Activated CD8-positive, alpha-beta T cell treated with anti-CD3 and anti-CD28 coated beads for 36 hours (primary cell): ENCODE results near the gene WDHD1. TPM values are rescaled to one million over a fixed set of nuclear protein-coding genes. Genes with fewer than 3 reads are reported as not detected.

Experiments
- ATAC-seq: fragments of 200-7000 bp; cut with Tn5 transposase; one replicate; pipeline ENCODE4 v1.10.0; 2021; ENCODE audit warnings: mild to moderate bottlenecking, moderate library complexity
- CTCF ChIA-PET: fragments of 350-600 bp; sonication (Branson Sonifier 250); formaldehyde crosslinking; loops from one replicate; lab custom pipeline; 2021; ENCODE audit warnings: antibody characterized with exemption; lab: Charles Lee
- POLR2A ChIA-PET: fragments of 350-600 bp; sonication (Branson Sonifier 250); formaldehyde crosslinking; loops from one replicate; lab custom pipeline; 2021; ENCODE audit warnings: antibody characterized with exemption; lab: Charles Lee
- DNase-seq: peaks from one replicate; pipeline ENCODE4 v3.0.0-alpha.2; 2020
- H3K27ac Mint-ChIP-seq: one replicate; pipeline ENCODE4 v1.8.0; 2021; ENCODE audit warnings: mild to moderate bottlenecking, mixed read lengths
- H3K27me3 Mint-ChIP-seq: one replicate; pipeline ENCODE4 v1.8.0; 2021; ENCODE audit warnings: mixed read lengths
- H3K36me3 Mint-ChIP-seq: one replicate; pipeline ENCODE4 v1.8.0; 2021; ENCODE audit warnings: low read depth, mixed read lengths
- H3K4me1 Mint-ChIP-seq: one replicate; pipeline ENCODE4 v1.8.0; 2021; ENCODE audit warnings: low read depth, mixed read lengths
- H3K4me3 Mint-ChIP-seq: one replicate; pipeline ENCODE4 v1.8.0; 2021; ENCODE audit warnings: mild to moderate bottlenecking, moderate library complexity, mixed read lengths
- H3K9me3 Mint-ChIP-seq: one replicate; pipeline ENCODE4 v1.8.0; 2021; ENCODE audit warnings: mixed read lengths
- CTCF ChIP-seq: fragments of 200-600 bp; IDR thresholded peaks from one replicate; pipeline ENCODE4 v1.8.0; 2022; ENCODE audit warnings: antibody characterized with exemption, mild to moderate bottlenecking
- intact Hi-C: fragments of 100-400 bp; cut with micrococcal nuclease; formaldehyde crosslinking; loops from one replicate; pipeline ENCODE4 v1.10.0; 2022
- total RNA-seq, 2 experiments: library from RNA; stranded (reverse); gene quantifications; one replicate each; pipeline ENCODE4 v1.2.3, GENCODE V29; 2021

WDHD1 gene
- total RNA-seq, 2 experiments from 2014 or later: 59.8 to 68.4 TPM

GRCh38 chr14:54894995-54895394, 131.9 kb downstream of the WDHD1 start:
- Mint-ChIP-seq H3K36me3 (peaks cover 9% of the 10 kb centered on the region), H3K27ac (no peak overlapping the region), H3K4me3 (no peak overlapping the region), H3K9me3 (no peaks in the 10 kb centered on the region), H3K27me3 (no peaks in the 10 kb centered on the region), H3K4me1 (peaks cover 39% of the 10 kb centered on the region)
- ATAC-seq (no peak), DNase-seq (no peak)
- CTCF ChIA-PET: interaction anchor here (2.0 to 2.1 kb wide), 2 partner anchors 9 to 13 kb away, joined by 5 to 7 read pairs; no protein-coding TSS in a partner anchor
- intact Hi-C loops: no loop called here
- TF ChIP-seq CTCF: no peak
- POLR2A ChIA-PET: no interaction called here

GRCh38 chr14:54893151-54893760, 133.6 kb downstream of the WDHD1 start:
- Mint-ChIP-seq H3K9me3 (no peaks in the 10 kb centered on the region), H3K4me1 (peaks cover 51% of the 10 kb centered on the region), H3K4me3 (no peak overlapping the region), H3K36me3 (peaks cover 7% of the 10 kb centered on the region), H3K27me3 (no peaks in the 10 kb centered on the region), H3K27ac (no peak overlapping the region)
- ATAC-seq: peak; percentile 83
- TF ChIP-seq CTCF: peak; percentile 91
- peak; percentile 57 for DNase-seq
- ChIA-PET CTCF (interaction anchor here (1.0 to 2.0 kb wide), 4 partner anchors 10 to 12 kb away, joined by 5 to 9 read pairs (median 6); partner anchors contain the start of gene GCH1), POLR2A (interaction anchor here (0.5 kb wide), 1 partner anchor 116 kb away, joined by 3 read pairs; no protein-coding TSS in a partner anchor)
- intact Hi-C loops: no loop called here

- POLR2A ChIA-PET: no interaction called here
- no peak for TF ChIP-seq CTCF
- peaks cover 4% of the 10 kb centered on the region for H3K36me3 Mint-ChIP-seq
- DNase-seq: no peak
- ATAC-seq: no peak
- H3K9me3 Mint-ChIP-seq: no peaks in the 10 kb centered on the region
- intact Hi-C loops: no loop called here
- no peak overlapping the region for H3K27ac Mint-ChIP-seq
- CTCF ChIA-PET: interaction anchor here (0.6 to 1.9 kb wide), 5 partner anchors 10 to 197 kb away, joined by 3 to 9 read pairs (median 4); no protein-coding TSS in a partner anchor
- peaks cover 53% of the 10 kb centered on the region for H3K4me1 Mint-ChIP-seq
- no peak overlapping the region for H3K4me3 Mint-ChIP-seq
- no peaks in the 10 kb centered on the region for H3K27me3 Mint-ChIP-seq
Measured at GRCh38 chr14:54891471-54892245, 135.2 kb downstream of the WDHD1 start.

- DNase-seq (no peak), ATAC-seq (no peak)
- H3K36me3 Mint-ChIP-seq: peaks cover 3% of the 10 kb centered on the region
- no peak for TF ChIP-seq CTCF
- H3K27ac Mint-ChIP-seq: peak overlapping the region; percentile 31
- H3K27me3 Mint-ChIP-seq: no peaks in the 10 kb centered on the region
- H3K9me3 Mint-ChIP-seq: no peaks in the 10 kb centered on the region
- CTCF ChIA-PET: interaction anchor here (1.0 to 1.9 kb wide), 5 partner anchors 8 to 117 kb away, joined by 3 to 9 read pairs (median 4); partner anchors contain the start of gene GCH1
- POLR2A ChIA-PET: interaction anchor here (0.9 kb wide), 1 partner anchor 9 kb away, joined by 3 read pairs; no protein-coding TSS in a partner anchor
- peaks cover 51% of the 10 kb centered on the region for H3K4me1 Mint-ChIP-seq
- H3K4me3 Mint-ChIP-seq: no peak overlapping the region
- intact Hi-C loops: no loop called here
Measured at GRCh38 chr14:54890788-54891187, 136.1 kb downstream of the WDHD1 start.
